GM19023 (cell line): ENCODE results near the gene C2orf76.
A peak's percentile ranks its signal among the peaks of the same experiment; 100 is the strongest.
"Not testable (repeated sequence)": the region's sequence is repeated elsewhere in the genome, so short reads cannot be mapped to it uniquely, and the experiment has no call there.

Experiments used
- ATAC-seq: cut with Tn5 transposase; IDR thresholded peaks from one replicate; pipeline ENCODE4 v1.9.1; 2021; ENCODE audit warnings: mild to moderate bottlenecking, moderate library complexity; ENCODE audit not compliant: unreplicated experiment

C2orf76 gene

DNA sequence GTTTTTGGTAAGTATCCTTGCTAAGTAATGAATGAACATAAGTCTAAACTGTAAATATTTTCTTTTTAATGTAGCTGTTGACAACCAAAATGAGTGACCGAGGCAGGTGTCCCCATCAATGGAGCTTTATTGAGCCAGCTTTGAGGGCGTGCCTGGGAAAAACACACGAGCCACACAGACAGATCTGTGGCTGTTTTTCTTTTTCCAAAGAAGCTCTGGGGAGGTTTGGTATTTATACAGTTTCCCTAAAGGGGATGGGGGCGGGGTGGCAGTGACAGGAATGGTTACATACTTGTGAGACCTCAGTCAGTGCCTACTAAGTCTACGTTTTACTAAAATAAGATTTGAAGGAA lies 11.3 kb upstream of the C2orf76 start:
- no peak for ATAC-seq

DNA sequence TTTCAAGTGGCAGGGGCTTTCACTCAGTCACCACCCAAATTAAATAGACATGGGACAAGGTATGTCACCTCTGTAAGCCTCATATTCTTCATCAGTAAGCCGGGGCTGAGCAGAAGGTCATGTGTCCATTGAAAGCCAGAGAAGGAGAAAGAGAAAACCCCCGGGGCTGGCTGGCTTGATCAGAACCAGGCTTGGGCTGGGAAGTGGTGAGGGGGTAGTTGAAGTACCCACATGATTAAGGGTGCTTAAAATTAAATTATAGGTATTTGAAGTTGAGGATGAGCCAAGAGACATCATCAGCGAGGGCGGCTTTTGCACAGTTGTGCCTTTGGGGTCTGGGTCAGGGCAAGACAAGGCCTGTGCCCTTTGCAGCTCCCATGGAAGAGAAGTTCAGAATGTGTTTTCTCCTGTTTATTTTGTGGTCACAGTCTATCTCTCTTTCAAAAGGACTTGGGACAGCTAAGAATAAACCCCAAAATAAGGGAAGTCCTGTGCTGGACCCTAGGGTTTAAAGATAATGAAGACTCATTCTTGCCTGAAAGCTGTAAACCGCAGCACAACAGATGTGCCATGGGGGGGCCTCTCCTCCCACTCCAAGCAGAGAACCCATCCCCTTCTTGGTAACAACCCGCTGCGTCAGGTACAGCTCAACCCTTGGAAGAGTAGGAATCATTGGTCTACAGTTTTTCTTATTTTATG lies 10.8 kb upstream of the C2orf76 start:
- no peak for ATAC-seq

DNA sequence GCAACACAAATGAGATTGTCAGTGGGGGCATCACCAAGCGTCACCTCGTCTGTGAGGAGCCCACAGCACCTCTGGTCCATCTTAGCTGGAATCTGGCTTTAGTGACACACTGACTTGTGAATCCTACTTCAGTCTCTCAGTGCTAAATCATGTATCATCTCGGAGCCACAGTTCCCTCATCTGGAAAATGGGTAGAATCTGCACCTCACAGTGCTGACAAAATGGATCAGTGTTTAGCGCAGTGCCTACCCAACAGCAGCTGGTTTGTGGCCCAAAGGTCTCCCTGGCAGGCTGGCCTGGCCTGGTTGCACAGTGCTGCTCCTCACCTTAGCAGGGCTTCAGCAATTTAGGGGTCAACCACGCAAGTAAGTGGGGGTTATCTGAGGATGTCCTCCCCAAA lies 10.2 kb upstream of the C2orf76 start:
- ATAC-seq: no peak

DNA sequence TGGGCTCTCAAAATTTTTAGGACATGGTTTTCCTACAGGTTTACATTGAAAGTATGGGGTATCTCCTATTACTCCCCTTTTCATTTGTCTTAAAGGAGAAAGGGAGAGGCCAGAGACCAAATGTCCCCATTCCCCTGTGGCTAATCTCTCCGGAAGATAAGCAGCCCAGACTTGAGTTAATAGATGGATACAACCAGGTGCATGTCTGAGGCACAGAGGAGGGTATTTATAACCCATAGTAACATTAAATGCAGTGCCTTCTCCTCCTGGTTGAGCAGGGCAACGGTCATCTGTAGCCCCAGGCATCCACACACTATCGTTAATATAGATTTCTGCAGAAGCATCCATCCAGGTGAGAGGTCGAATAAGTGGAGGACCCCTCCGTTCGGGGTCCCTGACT lies 9.8 kb upstream of the C2orf76 start:
- not testable (repeated sequence) for ATAC-seq

DNA sequence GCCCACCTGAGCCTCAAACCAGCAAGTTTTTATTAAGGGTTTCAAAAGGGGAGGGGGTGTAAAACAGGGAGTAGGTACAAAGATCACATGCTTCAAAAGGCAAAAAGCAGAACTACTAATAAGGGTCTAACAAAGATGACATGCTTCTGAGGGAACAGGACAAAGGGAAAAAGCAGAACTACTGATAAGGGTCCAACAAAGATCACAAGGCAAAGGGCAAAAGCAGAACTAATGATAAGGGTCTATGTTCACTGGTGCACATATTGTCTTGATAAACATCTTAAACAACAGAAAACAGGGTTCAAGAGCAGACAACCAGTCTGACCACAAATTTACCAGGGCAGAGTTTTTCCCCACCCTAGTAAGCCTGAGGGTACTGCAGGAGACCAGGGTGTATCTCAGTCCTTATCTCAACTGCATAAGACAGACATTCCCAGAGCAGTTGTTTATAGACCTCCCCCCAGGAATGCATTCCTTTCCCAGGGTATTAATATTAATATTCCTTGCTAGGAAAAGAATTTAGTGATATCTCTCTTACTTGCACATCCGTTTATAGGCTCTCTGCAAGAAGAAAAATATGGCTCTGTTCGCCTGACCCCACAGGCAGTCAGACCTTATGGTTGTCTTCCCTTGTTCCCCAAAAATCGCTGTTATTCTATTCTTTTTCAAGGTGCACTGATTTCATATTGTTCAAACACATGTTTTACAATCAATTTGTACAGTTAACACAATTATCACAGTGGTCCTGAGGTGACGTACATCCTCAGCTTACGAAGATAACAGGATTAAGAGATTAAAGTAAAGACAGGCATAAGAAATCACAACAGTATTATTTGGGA lies 7.5 kb upstream of the C2orf76 start:
- ATAC-seq: not testable (repeated sequence)

DNA sequence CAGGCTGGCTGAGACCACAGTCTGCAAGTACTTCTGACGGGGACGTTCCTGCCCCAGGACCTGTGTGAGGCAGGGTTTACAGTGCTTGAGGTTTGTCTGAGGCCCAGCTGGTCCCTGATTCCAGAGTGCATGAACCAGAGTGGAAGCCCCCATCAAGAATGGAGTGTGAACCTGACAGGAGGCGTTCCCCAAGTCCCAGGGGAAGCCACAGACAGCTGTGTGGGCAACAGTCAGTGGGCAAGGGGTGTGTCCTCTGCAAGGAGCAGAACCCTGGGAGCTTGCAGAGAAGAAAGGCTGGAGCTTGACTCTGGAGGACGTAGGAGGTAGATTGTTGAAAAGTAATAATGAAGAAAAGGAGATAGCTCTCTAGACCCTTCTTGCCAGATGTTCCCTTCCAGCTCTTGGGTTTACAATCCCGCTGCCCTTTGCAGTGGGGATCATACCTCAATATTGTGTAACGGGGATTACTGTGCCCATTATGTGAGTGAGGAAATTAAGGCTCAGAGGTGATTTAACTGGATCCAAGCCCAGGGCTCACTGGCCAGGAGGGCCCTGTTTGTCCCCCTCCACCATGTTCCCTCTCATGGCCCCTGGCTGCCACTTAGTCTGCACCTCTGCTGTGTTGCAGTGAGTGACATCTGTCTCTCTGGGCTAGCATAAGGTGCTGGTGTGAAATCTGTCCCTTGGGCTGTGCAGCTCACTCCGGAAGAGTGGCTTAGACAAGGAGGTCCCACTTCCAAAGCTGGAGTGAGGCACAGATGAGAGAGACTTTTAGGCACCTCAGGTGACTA lies 6.3 kb upstream of the C2orf76 start:
- ATAC-seq: no peak

DNA sequence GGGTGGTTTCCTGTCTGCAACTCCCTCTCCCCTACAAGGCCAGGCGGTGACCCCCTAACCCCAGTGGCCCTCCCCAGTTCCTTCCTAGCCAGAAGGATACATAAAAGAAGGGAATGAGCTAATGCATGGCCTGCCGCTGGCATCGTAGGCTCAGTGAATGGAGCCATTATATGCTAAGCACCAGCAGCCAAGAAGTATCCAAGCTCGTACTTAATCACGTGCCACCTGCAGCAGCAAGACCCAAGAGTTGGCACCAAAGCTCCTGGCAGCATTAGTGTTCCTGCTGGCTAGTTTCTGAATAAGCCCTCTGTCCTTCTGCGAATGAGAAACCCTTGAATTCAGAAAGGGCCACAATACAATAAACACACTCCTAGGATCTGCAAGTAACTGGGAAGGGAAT lies 4.5 kb upstream of the C2orf76 start:
- ATAC-seq: no peak

DNA sequence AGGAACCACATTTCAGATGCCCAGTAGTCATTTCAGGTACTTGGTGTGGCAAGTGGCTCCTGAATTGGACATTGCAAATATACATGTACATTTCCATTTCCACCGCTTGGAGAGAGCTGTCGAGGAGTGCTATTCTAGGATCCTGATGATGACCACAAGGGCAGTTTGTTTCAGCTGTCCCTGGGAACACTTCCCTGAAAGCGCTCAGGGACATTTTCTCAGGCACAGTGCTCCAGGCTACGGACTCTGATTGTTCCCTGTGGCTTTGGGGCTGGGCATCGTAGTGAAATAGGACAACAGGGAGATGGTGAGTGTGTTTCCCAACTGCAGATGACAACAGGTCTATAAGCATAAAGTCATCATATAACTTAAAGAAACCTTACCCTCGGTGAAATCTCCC lies 3.2 kb upstream of the C2orf76 start:
- ATAC-seq: no peak

DNA sequence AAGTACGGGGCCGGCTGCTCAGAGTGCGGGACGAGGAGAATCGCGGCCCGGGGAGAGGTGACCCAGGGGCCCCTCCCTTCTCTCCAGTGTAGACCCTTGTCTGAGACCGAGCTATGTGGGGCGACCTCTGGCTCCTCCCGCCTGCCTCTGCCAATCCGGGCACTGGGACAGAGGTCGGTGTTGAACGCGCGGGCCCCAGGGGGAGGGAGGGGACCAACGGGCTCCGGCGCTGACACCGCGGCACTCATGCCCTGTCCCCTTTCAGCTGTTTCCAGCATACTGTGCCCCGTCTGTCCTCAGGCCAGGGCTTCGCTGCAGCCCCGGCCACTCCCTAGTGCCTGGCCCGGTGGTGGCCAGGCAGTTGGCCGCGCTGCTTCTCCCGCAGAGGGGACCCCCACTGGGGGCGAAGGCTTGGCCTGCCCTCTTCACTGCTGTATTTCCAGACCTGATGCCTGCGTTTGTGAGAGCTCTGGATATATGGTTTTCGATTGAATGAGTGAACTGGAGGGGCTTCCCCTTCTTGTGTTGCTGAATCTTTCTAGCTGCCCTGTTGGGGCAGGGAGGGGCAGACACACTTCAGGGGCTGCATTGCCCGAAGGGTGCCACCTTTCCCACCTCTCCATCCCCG lies 952 bp upstream of the C2orf76 start:
- ATAC-seq: peak; percentile 34

DNA sequence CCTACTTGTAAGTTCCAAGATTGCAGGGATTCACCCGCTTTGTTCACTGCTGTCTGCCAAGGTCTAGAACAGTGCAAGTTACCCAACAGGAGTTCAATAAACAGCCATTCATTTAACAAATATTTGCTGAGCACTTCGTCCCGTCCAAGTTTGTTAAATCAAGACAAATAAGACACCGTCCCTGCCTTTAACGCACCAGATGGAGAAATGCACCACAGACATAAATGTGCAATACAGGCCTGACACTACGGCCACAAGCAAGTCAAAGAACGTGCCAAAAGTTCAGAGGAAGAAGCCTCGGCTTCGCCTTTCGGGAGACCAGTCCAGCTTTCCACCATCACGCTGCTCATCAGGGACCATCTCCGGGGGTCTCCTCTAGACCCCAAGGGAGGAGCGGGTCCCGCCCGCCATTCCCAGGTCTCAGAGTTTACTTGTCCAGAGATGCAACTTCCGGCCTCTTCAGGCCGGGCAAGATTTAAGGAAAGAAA lies 429 bp downstream of the C2orf76 start:
- peak; percentile 5 for ATAC-seq

DNA sequence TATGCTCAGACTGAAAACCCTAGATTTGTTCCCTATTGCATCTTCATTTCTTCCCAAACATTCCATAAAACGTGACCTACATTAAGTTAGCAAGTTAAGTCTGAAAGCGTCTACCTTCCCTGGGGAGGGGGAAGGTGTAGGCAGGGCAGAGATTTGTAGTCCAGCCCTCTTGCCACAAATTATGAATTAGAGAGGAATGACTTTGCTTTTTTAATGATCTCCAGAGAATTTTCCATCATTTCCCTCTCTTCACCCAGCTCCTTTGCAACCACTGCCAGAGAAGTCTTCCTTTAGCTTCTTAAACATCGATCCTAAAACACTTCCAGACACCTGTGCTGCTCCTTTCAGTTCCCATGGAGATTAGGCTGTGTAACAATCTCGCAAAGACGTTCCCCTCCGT lies 1.2 kb downstream of the C2orf76 start:
- ATAC-seq: no peak

DNA sequence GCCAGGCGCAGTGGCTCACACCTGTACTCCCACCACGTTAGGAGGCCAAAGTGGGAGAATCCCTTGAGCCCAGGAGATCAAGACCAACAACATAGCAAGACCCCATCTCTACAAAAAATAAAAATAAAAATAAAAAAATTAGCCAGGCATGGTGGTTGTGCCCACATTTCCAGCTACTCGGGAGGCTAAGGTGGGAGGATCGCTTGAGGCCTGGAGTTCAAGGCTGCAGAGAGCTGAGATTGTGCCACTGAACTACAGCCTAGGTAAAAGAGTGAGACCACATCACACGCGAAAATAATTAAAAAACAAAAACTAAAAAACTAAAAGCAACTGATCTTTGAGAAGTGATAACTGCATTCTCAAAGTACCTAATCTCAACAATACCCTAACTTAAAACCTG lies 1.8 kb downstream of the C2orf76 start:
- ATAC-seq: no peak

DNA sequence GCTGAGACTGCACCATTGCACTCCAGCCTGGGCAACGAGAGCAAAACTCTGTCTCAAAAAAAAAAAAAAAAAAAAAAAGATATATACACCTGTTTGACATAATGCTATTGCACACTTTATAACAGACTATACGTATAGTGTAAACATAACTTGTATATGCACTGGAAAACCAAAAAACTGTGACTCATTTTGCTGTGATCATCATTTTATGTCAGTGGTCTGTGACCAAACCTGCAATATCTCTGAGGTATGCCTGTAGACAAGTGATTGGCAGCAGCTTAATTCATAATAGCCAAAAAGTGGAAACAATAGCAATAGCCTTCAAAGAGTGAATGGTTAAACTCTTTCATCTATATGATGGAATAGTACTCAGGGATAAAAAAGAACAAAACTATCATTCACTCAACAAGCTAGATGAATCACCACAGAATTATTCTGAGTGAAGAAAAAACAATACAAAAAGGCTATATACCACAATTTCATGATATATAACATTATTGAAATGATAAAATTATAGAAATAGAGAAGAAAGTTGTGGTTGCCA lies 6.1 kb downstream of the C2orf76 start:
- no peak for ATAC-seq

DNA sequence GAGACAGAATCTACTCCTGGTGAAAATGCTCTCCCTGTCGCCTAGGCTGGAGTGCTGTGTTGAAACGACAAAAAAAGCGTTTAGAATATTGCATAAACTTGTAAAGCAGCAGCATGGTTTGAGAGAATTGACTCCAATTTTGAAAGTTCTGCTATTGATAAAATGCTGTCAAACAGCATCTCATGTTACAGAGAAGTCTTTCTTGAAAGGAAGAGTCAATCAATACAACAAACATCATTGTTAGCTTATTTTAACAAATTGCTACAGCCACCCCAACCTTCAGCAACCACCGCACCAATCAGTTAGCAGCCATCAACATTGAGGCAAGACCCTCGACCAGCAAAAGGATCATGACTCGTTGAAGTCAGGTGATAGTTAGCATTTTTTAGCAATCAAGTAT lies 6.9 kb downstream of the C2orf76 start:
- no peak for ATAC-seq

DNA sequence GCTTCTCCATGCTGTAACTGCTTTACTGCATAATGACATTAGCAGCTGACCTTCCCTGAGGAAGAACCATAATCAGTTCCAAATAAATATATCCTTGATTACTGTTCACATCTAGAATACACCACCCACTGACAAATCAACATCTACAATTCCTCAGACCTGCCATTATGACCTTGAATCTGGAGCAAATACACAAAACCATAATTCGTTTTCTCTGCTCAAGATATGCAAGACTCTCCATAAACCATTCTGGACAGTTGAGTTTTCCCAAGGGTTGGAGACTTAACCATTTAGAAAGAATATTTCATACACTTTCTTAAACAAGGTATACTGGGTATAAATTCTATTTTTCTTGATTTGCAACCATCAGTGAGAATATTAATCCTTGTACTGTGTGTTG lies 11.8 kb downstream of the C2orf76 start:
- ATAC-seq: no peak

DNA sequence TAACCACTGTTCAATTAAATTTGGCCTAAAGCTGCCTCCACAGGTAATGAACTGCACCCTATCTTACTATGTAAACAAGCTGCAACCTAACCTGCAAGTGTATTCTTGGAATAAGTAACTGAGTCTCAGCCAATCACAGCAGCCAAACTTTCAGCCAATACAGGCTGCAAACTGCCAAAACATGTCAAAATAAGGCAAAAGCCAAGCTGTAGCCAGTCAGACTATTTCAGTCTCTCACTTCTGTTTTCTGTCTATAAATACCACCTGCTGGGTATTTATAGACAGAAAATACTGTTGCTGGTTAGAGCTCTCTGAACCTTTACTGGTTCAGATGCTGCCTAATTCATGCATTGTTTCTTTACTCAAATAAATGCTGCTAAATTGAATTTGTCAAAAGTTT lies 14.3 kb downstream of the C2orf76 start:
- peak; percentile 97 for ATAC-seq

DNA sequence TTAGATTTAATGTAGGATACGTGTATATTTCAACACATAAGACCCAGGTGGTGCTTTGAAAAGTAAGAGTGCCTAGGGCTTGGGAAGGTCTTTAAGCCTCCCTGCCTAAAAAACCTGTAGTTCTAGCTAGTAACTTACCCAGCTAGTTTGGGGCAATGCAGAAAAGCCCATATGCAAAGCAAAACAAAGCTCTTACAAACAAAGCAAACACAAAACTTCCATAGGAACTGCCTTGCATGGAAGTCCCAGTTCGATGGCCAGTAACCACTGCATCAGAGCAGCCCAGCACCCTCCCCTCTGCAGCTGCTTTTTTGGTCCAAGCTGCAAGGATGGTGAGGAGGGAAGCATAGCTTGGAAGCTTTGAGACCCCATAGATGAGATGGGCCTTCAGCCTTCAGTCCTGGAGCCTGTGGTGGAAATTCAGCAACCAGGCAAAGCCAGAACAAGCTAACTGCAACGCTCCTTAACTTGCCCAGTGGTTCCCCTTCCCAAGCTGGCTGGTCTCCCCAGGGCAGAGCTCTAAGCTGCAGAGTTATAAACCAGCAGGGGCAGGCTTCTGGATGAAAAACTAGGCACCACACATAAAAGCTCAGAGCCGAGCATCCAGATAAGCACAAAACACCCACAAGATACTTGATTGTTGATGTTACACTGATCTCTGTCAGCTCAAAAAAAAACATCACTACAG lies 16.2 kb downstream of the C2orf76 start:
- ATAC-seq: no peak

DNA sequence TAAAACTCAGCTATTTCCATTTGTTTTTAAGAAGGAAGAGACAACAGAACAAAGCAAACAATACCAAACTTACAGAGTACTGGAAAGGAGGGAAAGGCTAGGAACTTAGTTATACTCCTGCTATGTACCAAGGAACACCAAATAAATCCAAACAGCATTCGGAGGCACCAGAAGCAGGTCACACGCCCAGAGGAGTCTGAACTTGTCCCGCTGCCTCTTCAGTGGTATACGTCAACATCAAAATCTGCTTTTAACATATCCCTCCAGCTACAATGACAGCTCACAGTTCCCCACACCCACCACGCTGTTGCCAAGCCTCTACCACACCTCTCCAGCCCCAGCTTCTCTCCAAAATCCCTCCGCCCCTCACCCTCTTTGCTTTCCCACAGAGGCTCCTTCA lies 17.3 kb downstream of the C2orf76 start:
- ATAC-seq: no peak

DNA sequence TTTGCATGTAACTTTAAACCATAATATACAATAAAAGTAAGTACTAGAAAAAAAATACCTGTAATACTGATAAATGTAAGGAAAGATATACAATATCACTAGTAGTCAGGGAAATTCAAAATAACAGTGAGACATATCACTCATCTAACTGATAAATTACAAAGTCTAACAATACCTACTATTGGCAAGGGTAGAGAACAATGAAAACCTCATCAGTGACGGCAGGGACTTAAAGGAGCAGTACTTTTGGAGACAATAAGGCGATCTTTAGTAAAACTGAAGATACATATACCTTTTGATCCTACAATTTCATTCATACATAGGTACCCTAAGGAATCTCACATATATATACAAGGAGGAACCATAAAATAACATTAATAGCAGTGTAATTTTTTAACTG lies 24.9 kb downstream of the C2orf76 start:
- no peak for ATAC-seq

DNA sequence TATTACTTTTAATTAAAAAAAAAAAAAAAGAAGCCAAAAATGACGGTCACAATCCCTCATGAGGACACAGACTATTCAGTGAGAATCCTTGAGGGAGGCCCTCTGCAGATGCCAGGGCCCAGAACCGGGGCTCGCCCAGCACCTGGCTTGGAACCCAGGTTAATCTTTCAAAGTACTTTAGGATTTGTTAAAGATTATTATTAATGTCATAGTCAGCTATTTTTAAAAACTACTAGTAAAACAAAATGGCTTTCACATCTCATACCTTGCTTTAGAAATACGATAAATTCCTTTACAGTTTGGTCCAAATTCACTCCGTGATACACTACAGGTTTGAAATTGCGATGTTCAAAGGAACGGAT lies 27.1 kb downstream of the C2orf76 start:
- ATAC-seq: no peak
